Retinal pigment epithelial cell (primary cell): ENCODE data around the gene ELAC2.

Experiments
- DNase-seq: peaks from one replicate; pipeline ENCODE4 v3.0.0-alpha.2; 2010; ENCODE audit warnings: low read depth
- H3K4me3 ChIP-seq: 2 replicates; pipeline ENCODE4 v1.5.1; 2011; ENCODE audit warnings: mild to moderate bottlenecking, low read length, control low read depth, moderate library complexity
- TF ChIP-seq, protein P1 (sequence below): conservative IDR thresholded peaks from 2 replicates; pipeline ENCODE4 v1.5.1; 2011; ENCODE audit warnings: low read depth, low read length, control low read depth, inconsistent platforms

ELAC2 gene

DNA sequence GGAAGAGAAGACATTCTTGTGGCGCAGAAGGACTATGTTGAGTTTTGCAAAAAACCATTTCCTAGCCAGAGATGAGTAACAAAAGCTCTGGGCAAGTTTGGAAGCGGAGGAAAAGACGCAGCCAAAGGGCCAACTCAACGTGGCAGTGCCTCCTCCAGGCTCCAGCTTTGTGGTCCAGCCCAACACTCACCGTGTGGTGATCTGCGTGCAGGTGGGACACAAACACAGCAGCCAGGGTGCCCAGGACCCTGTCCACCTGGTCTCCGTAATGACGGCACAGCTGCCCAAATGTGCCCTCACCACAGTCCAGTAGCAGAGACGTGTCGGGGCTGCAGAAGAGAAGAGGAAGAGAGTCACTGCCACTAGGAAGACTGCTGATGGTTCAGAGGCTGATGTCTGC, 21.5 kb downstream of the ELAC2 start:
- no peak for DNase-seq
- TF ChIP-seq, protein P1, sequence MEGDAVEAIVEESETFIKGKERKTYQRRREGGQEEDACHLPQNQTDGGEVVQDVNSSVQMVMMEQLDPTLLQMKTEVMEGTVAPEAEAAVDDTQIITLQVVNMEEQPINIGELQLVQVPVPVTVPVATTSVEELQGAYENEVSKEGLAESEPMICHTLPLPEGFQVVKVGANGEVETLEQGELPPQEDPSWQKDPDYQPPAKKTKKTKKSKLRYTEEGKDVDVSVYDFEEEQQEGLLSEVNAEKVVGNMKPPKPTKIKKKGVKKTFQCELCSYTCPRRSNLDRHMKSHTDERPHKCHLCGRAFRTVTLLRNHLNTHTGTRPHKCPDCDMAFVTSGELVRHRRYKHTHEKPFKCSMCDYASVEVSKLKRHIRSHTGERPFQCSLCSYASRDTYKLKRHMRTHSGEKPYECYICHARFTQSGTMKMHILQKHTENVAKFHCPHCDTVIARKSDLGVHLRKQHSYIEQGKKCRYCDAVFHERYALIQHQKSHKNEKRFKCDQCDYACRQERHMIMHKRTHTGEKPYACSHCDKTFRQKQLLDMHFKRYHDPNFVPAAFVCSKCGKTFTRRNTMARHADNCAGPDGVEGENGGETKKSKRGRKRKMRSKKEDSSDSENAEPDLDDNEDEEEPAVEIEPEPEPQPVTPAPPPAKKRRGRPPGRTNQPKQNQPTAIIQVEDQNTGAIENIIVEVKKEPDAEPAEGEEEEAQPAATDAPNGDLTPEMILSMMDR: no peak
- no peak overlapping the region for H3K4me3 ChIP-seq

DNA sequence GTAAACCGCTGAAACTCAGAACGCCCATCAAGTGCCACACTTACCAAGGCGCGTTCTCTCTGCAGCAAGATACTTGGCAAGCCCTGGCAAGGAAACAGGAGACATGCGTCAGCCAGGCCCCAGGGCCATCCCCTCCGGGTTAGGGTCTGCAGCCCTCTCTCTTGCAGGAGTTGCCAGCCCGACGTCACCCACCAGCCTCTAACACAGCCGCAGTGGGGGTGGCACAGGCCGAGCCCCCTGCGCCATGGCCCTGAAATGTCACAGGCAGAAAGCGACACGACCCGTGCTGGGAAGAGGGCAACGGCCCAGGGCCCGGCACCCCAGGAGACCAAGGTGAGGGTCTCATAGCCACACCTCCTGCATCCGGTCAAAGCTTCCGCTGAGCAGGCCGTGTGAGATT, 21.9 kb downstream of the ELAC2 start:
- TF ChIP-seq, protein P1: no peak
- no peak for DNase-seq
- no peak overlapping the region for H3K4me3 ChIP-seq

DNA sequence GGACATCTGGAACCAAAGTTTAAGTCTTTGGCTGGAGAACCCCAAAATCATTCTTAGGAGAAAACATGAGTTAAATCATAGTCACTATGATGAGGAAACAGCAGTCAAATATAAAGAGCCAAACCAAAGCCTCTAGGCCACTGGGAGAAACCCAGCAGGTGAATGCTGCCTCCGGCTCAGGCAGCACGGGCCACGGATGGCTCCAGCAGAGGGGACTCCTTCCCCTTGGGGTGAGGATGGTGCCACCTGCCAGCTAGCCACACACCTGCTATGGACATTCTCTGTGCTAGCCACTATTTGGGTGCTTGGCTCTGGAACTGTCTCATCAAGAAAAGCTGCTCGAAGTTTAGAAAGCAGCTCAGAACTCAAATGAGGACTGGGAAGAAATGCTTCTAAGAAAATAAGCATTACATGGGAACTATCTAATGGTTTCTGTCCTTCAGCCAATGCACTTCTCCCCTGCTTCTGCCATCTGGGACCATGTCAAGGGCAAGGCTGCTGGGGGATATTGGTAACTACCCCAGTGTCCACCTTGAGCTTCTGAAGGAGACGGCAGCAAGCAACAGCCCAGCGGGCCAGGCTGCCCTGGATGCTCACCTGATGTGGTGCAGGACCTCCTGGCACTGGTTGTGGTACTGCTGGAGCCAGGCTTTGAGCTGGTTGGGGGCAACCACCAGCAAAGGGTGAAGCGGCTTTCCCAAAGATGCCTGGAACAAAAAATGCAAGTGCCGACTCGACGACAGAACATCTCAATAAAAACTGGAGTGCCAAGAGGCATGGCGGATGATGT, 22.5 kb downstream of the ELAC2 start:
- H3K4me3 ChIP-seq: no peak overlapping the region
- TF ChIP-seq, protein P1: no peak
- DNase-seq: no peak

DNA sequence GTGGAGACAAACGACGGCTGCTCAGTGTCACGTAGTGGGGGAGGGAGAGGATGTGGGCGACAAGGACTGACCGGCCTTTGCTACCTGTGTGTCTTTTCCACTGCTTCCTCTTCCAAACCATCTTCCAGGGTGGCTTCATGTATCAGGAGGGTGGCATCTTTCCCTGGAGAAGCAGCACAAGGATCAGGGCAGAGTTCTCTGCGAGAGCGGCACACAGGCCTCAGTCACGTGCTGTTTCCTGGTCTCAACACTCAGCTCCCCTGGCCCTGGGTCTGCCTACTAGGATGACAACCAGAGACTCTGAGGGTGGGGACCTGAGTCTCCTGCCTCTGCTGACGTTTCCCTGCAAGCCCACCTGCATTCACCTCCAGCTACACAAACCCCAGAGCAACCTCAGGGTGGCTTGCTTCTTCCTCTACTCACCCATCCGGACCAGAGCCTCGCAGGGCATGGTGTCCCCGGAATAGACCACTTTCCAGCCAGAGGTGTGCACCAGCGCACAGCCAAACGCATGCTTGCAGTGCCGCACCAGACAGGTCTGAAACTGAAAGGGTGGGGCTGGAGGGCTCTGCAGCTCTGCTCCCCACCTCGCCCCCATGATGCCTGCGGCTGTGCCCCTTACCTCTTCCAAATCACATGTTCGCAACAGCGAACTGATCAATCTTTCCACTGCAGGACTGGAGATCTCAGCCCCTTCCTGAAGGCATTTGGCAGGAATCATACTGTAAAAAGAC, 23.3 kb downstream of the ELAC2 start:
- TF ChIP-seq, protein P1: no peak
- no peak for DNase-seq
- H3K4me3 ChIP-seq: no peak overlapping the region

DNA sequence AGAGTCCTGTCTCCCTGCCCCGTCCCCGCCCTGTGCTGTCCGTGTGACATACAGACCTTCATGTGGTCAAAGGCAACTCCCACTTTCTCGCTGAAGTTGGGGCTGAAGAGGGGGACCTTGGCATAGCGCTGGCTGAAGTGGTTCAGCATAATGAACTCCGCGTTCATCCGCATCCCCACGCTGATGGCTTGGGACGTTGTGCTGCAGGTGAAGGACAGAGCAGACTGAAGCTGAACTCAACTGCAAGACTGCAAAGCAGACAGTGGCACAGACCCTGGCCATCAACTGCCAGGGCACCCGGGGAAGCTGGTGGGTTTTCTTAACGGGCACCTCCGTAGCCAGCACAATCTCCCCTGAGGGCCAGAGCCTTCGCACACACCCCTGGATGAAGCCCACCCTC, 24.2 kb downstream of the ELAC2 start:
- H3K4me3 ChIP-seq: no peak overlapping the region
- no peak for DNase-seq
- TF ChIP-seq, protein P1: no peak

DNA sequence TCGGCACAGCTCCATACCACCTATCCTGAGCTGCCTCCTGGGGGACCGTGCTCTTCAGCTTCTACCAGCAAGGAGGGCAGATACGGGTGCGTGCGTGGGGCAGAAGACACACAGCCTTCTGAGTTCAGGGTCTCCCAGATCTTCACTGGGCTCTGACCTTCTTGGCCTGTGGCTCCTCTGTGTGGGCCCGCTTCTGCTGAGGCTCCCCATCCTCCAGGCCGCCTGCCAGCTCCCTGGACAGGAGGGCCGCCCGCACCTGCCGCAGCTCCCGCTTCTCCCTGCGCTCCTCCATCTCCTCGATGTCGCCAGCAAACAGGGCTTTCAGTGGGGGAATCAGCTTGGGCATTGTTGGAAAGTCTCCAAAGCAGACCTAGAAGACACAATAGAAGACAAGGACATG, 25.2 kb downstream of the ELAC2 start:
- H3K4me3 ChIP-seq: no peak overlapping the region
- DNase-seq: no peak
- TF ChIP-seq, protein P1: no peak

DNA sequence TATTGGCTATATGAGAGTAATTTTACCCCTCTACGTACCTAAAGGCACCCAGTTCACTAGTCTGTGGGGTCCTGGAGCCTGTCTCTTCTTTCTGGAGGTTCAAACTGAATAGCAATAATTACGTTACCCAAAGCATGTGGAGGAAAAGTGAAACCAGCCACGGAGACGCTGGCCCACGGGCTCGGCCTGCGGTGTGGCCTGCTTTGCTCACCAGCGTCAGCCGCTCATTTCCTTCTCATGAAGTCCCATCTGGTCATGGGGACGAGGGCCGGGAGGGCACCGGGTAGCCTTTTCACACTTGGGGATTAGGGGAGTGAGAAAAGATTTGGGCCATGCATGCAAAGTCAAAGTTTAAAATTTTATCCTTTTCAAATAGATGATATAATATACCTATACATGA, 26.9 kb downstream of the ELAC2 start:
- H3K4me3 ChIP-seq: no peak overlapping the region
- TF ChIP-seq, protein P1: no peak
- DNase-seq: no peak
